ENCODE data around the gene DMWD.

Gene DMWD

DNA sequence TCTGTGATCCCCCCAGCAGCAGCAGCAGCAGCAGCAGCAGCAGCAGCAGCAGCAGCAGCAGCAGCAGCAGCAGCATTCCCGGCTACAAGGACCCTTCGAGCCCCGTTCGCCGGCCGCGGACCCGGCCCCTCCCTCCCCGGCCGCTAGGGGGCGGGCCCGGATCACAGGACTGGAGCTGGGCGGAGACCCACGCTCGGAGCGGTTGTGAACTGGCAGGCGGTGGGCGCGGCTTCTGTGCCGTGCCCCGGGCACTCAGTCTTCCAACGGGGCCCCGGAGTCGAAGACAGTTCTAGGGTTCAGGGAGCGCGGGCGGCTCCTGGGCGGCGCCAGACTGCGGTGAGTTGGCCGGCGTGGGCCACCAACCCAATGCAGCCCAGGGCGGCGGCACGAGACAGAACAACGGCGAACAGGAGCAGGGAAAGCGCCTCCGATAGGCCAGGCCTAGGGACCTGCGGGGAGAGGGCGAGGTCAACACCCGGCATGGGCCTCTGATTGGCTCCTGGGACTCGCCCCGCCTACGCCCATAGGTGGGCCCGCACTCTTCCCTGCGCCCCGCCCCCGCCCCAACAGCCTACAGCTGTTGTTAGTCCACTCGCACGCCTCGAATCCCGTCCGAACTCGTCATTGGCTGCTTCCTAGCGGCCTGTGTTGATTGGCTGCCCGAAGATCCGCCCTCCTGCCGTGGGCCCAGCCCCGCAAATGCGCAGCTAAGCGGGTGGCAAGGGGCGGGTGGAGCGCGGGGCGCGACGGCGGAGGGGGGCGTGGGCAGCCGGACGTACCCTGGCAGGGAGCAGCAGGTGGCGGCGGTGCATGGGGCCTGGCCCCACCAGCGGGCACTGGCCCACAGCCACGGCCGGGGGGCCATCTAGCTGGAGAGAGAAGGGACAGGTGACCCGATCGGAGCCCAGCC lies 22.2 kb downstream of the DMWD start:
- H3K9ac ChIP-seq (ENCODE audit: low read length): peak overlapping the region; percentile 62

DNA sequence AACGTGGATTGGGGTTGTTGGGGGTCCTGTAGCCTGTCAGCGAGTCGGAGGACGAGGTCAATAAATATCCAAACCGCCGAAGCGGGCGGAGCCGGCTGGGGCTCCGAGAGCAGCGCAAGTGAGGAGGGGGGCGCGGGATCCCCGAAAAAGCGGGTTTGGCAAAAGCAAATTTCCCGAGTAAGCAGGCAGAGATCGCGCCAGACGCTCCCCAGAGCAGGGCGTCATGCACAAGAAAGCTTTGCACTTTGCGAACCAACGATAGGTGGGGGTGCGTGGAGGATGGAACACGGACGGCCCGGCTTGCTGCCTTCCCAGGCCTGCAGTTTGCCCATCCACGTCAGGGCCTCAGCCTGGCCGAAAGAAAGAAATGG lies 22.8 kb downstream of the DMWD start:
- H3K36me3 ChIP-seq (ENCODE audit: control insufficient read depth, insufficient read depth, low read length): peaks cover 3% of the 10 kb centered on the region
- H3K4me1 ChIP-seq (ENCODE audit: control insufficient read depth, insufficient read depth, low read length): peaks cover 22% of the 10 kb centered on the region
- H3K4me3 ChIP-seq (ENCODE audit: low read length): peak overlapping the region; percentile 70
- H3K9ac ChIP-seq (ENCODE audit: low read length): peak overlapping the region; percentile 62
- peak overlapping the region; percentile 93 for H3K27ac ChIP-seq (ENCODE audit: low read depth, low read length)
- no peaks in the 10 kb centered on the region for H3K27me3 ChIP-seq (ENCODE audit: control insufficient read depth, insufficient read depth, low read length)

More for the DNA sequence above, 22.2 kb downstream of the DMWD start:
- H3K4me1 ChIP-seq (ENCODE audit: control insufficient read depth, insufficient read depth, low read length): peaks cover 16% of the 10 kb centered on the region
- H3K27ac ChIP-seq (ENCODE audit: low read depth, low read length): peak overlapping the region; percentile 93
- H3K4me3 ChIP-seq (ENCODE audit: low read length): peak overlapping the region; percentile 70
- H3K27me3 ChIP-seq (ENCODE audit: control insufficient read depth, insufficient read depth, low read length): no peaks in the 10 kb centered on the region
- H3K36me3 ChIP-seq (ENCODE audit: control insufficient read depth, insufficient read depth, low read length): peaks cover 3% of the 10 kb centered on the region

DNA sequence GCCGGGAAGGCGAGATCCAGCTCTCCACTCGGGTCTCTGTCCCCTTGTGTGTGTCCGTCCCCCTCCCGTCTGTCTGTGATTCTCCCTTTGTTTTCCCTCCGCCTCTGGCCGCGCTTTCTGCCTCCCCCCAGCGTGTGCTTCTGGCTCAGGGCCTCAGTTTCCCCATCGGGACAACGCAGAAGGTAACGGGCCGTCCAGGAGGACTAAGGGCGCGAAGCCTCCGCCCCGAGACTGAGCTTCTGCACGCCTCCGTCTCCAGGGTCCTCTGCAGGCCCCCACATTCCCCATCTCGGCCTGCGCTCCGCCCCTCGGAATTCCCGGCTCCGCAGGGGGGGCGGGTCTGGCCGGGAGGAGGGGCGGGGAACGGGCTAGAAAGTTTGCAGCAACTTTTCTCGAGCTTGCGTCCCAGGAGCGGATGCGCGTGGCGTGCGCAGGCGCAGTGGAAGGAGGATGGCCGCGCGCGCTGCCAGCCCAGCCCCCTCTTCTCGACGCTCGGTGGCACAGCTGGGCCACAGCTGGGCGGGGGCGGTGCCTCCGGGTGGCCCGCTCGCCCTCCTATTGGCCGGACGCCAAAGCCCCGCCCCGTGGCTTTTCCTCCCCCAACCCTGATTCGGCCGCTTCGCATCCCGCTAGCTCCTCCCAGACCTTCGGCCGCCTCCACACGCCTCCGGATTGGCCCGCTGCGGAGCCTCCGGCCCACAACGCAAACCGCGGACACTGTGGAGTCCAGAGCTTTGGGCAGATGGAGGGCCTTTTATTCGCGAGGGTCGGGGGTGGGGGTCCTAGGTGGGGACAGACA lies 23.5 kb downstream of the DMWD start, which contains the start of gene SIX5:
Gene SIX5, minus strand, starts transcription at position 269 of the 799 bp plus-strand sequence. CDS start 408 bp downstream, outside the sequence.
- peaks cover 28% of the 10 kb centered on the region for H3K4me1 ChIP-seq (ENCODE audit: control insufficient read depth, insufficient read depth, low read length)
- H3K4me3 ChIP-seq (ENCODE audit: low read length): peak within 1 kb of the TSS; percentile 99
- H3K9ac ChIP-seq (ENCODE audit: low read length): peak within 1 kb of the TSS; percentile 62
- H3K36me3 ChIP-seq (ENCODE audit: control insufficient read depth, insufficient read depth, low read length): peaks cover 3% of the 10 kb centered on the region
- peak within 1 kb of the TSS; percentile 98 for H3K27ac ChIP-seq (ENCODE audit: low read depth, low read length)
- no peaks in the 10 kb centered on the region for H3K27me3 ChIP-seq (ENCODE audit: control insufficient read depth, insufficient read depth, low read length)

DNA sequence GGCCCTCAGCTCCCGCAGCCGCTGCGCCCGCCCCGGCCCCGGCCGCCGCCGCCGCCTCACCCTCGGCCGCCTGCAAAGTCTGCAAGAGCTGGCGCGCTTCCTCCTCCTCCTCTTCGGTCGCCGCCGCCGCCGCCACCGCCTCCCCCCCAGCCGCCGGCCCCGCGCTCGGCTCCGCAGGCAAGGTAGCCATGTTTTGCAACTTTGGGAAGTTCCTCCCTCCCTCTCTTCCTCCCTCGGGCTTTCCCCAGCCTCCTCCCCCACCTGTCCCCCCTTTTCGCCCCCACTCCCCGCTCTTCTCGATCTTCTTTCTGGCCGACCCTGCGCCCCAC lies 24.0 kb downstream of the DMWD start:
- peak overlapping the region; percentile 98 for H3K27ac ChIP-seq (ENCODE audit: low read depth, low read length)
- H3K4me1 ChIP-seq (ENCODE audit: control insufficient read depth, insufficient read depth, low read length): peaks cover 33% of the 10 kb centered on the region
- peak overlapping the region; percentile 35 for H3K9ac ChIP-seq (ENCODE audit: low read length)

DNA sequence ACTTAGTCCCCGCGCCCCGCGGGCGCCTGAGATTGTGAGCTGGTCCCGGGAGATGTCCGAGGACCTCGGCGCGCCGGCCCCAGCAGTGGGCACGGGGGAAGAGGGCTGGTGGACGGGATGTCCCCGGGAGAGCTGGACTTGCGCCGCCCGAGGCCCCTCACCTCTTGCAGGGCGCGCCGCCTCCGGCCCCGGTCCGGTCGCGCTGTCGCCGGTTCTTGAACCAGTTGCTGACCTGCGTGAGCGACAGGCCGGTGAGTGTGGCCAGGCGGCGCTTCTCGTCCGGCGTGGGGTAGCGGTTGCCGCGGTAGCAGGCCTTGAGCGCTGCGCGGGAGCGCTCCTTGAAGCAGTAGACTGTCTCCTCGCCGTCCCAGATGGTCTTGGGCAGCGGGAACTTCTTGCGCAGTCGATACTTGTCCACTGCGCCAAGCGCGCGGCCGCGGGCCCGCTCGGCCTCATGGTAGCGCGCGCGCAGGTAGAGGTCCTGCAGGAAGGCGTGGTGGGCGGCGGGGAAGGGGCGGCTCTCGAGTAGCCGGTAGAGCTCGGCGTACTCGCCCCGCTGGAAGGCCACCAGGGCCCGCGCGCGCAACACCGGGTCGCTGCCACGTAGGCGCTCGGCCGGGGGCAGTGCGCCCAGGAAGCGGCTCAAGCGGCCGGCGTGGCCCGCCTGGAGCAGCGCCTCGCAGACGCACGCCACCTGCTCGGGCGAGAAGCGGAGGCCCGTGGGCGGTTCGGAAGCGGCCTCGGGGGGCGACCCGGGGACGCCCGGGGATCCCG lies 24.6 kb downstream of the DMWD start:
- Histone ChIP-seq H3K4me3 (ENCODE audit: low read length) (peak overlapping the region; percentile 99), H3K9ac (ENCODE audit: low read length) (peak overlapping the region; percentile 51), H3K4me1 (ENCODE audit: control insufficient read depth, insufficient read depth, low read length) (peaks cover 37% of the 10 kb centered on the region), H3K27ac (ENCODE audit: low read depth, low read length) (peak overlapping the region; percentile 98), H3K27me3 (ENCODE audit: control insufficient read depth, insufficient read depth, low read length) (no peaks in the 10 kb centered on the region), H3K36me3 (ENCODE audit: control insufficient read depth, insufficient read depth, low read length) (peaks cover 3% of the 10 kb centered on the region)

More for the DNA sequence above, 24.0 kb downstream of the DMWD start:
- Histone ChIP-seq H3K36me3 (ENCODE audit: control insufficient read depth, insufficient read depth, low read length) (peaks cover 3% of the 10 kb centered on the region), H3K27me3 (ENCODE audit: control insufficient read depth, insufficient read depth, low read length) (no peaks in the 10 kb centered on the region), H3K4me3 (ENCODE audit: low read length) (peak overlapping the region; percentile 99)

DNA sequence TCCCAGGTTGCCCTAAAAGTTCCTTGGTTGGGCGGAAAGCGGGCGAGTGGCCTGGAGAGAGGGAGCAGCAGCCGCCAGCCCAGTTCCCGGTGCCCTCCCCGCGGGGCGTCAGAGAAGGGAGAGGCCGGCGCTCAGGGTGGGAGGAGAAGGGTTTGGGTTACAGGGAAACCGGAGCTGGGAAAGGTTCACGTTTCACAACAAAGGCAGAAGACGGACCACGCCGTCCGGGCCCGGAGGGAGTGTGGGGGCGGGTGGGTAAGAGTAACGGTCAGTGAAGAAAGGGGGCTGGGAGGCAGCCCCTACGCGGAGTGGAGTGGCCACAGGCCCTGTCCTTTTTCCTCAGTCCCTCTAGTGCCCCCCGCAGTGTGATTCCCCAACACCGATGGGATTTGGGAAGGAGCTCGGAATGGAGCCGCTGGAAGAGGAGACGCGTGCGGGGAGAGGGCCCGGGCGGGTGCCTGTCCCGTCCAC lies 25.2 kb downstream of the DMWD start:
- H3K27ac ChIP-seq (ENCODE audit: low read depth, low read length): peak overlapping the region; percentile 98
- no peaks in the 10 kb centered on the region for H3K27me3 ChIP-seq (ENCODE audit: control insufficient read depth, insufficient read depth, low read length)
- peaks cover 37% of the 10 kb centered on the region for H3K4me1 ChIP-seq (ENCODE audit: control insufficient read depth, insufficient read depth, low read length)
- peaks cover 3% of the 10 kb centered on the region for H3K36me3 ChIP-seq (ENCODE audit: control insufficient read depth, insufficient read depth, low read length)
- H3K4me3 ChIP-seq (ENCODE audit: low read length): peak overlapping the region; percentile 99
- peak overlapping the region; percentile 53 for H3K9ac ChIP-seq (ENCODE audit: low read length)

DNA sequence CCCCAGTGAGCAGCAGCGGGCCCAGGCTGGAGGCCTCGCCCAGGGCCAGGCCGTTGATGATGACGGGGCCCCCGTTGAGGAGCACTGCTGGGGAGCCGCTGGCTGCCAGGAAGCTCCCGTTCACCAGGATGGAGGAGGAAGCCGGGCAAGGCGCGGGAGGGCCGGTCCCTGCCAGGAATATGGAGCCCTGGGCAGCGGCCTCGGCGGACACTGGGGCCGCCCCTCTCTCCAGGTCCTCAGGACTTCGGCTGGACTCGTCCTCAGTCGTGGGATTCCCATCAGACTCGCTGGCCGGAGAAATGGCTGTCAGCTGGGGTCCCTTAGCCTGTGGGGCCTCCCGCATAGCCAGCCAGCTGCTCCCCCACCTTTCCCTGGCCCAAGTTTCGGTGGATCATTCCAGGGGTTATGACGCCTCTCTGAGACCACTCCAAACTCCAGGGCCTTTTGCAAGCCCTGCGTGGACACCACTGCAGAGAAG lies 25.7 kb downstream of the DMWD start:
- H3K36me3 ChIP-seq (ENCODE audit: control insufficient read depth, insufficient read depth, low read length): peaks cover 3% of the 10 kb centered on the region
- H3K9ac ChIP-seq (ENCODE audit: low read length): peak overlapping the region; percentile 53
- H3K4me1 ChIP-seq (ENCODE audit: control insufficient read depth, insufficient read depth, low read length): peaks cover 37% of the 10 kb centered on the region

DNA sequence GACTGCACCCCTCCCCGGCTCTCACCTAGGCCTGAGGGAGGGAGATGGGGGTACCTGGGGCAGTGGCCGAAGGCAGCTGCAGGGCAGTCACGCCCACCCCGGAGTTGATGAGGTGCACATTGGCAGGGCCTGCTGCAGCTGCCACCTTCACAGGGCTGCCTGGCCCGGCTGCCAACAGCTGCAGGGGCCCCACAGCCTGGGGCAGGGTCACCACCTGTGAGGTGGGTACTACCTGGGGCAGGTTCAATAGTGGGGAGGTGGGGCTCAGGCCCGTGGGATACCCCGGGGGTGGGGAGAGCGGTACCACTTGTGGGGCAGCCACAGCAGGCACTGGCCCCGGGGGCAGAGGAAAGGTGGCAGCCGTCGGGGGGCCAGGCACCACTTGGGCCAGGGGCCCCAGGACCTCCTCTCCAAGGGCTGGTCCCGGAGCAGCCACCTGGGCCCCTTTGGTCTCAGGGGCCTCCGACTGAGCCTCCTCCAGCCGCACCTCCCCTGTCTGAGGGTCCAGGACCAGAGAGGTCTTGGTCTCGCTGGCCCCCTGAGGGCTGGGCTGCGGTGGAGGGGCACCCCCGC lies 26.3 kb downstream of the DMWD start:
- peaks cover 3% of the 10 kb centered on the region for H3K36me3 ChIP-seq (ENCODE audit: control insufficient read depth, insufficient read depth, low read length)
- no peak overlapping the region for H3K9ac ChIP-seq (ENCODE audit: low read length)
- no peaks in the 10 kb centered on the region for H3K27me3 ChIP-seq (ENCODE audit: control insufficient read depth, insufficient read depth, low read length)
- H3K27ac ChIP-seq (ENCODE audit: low read depth, low read length): peak overlapping the region; percentile 98
- peak overlapping the region; percentile 99 for H3K4me3 ChIP-seq (ENCODE audit: low read length)
- peaks cover 37% of the 10 kb centered on the region for H3K4me1 ChIP-seq (ENCODE audit: control insufficient read depth, insufficient read depth, low read length)

More for the DNA sequence above, 25.7 kb downstream of the DMWD start:
- peak overlapping the region; percentile 98 for H3K27ac ChIP-seq (ENCODE audit: low read depth, low read length)
- H3K4me3 ChIP-seq (ENCODE audit: low read length): peak overlapping the region; percentile 99
- H3K27me3 ChIP-seq (ENCODE audit: control insufficient read depth, insufficient read depth, low read length): no peaks in the 10 kb centered on the region

DNA sequence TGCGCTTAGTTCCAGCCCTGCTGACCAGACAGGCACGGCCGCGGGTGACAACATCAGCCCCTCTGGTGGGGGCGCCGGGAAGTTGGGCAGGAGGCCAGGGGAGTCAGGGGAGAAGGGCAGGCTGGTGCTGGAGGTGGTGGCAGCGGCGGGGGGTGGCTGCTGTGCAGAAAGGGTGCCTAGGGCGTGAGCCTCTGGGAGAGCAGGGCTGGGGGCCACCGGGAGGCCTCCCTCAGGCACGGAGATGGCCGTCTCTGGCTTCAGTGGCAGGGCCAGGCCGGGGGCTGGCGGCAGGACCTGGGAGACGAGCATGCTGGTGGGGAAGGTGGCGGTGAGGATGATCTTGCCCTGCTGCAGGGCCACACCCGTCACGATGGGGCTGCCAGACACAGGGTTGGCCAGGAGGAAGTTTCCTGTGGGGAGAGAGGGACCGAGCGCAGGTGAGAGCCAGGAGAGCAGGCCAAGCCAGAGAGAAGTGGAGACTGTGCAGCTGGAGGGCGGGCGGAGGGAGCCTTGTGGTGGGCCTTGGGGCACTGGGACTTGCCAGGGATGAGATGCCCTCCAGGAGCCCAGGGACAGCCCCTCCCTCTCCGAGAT lies 26.8 kb downstream of the DMWD start:
- no peaks in the 10 kb centered on the region for H3K27me3 ChIP-seq (ENCODE audit: control insufficient read depth, insufficient read depth, low read length)
- no peak overlapping the region for H3K4me3 ChIP-seq (ENCODE audit: low read length)
- H3K36me3 ChIP-seq (ENCODE audit: control insufficient read depth, insufficient read depth, low read length): no peaks in the 10 kb centered on the region
- H3K4me1 ChIP-seq (ENCODE audit: control insufficient read depth, insufficient read depth, low read length): peaks cover 33% of the 10 kb centered on the region
- H3K9ac ChIP-seq (ENCODE audit: low read length): no peak overlapping the region
- peak overlapping the region; percentile 98 for H3K27ac ChIP-seq (ENCODE audit: low read depth, low read length)

DNA sequence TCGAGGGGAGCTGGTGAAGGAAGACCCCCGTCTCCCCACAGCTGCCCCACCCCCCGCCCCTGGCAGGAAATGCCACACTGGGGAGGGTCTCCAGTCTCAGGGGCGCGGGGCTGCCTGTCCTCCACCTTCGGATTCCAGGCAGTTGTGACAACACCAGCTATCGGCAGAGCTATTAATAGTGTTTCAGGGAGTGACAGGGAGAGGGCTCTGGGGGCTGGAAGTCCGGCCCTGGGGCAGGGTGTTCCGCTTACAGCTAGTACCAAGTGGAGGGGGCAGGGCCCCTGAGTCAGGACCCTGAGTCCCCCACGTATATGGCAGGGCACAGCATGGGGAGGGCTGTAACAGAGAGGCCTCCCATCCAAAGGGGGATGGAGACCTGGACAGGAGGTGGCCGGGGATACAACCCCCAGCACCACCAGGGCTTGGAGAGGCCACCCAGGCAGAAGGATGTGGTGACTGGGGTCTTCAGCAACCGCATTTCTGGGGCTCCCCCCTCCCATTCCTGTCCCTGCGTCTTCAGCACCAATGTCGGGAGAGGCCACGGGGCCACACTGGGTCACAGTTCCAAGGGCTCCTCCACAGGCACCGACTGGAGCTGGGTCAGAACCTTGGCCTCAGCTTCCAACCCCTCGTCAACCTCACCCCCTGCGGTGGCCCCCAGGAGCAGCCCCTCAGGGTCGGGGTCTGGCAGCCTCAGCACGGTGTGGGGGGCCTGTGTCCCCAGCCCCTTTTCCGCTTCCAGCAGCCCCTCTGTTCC lies 27.5 kb downstream of the DMWD start:
- H3K9ac ChIP-seq (ENCODE audit: low read length): no peak overlapping the region
- peak overlapping the region; percentile 98 for H3K27ac ChIP-seq (ENCODE audit: low read depth, low read length)
- no peaks in the 10 kb centered on the region for H3K27me3 ChIP-seq (ENCODE audit: control insufficient read depth, insufficient read depth, low read length)
- no peak overlapping the region for H3K4me3 ChIP-seq (ENCODE audit: low read length)
- no peaks in the 10 kb centered on the region for H3K36me3 ChIP-seq (ENCODE audit: control insufficient read depth, insufficient read depth, low read length)
- H3K4me1 ChIP-seq (ENCODE audit: control insufficient read depth, insufficient read depth, low read length): peaks cover 33% of the 10 kb centered on the region

DNA sequence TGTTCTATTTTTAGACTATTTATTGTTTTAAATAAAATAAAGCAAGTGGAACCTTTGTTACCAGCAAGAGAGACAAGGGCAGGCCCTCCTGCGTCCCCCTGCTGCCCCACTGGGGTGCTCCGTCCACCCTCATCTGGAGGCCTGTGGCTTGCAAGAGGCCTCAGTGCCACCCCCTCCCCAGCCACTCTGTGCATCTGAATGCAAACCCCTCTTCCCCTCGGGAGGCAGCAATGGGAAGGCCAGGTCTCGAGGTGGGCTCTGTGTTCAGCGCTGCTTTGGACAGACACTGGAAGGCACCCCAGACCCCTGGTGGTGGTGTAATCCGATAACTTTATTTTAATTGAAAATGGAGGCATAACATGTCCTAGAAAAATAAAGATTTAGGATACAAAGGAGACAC lies 28.2 kb downstream of the DMWD start:
- H3K27ac ChIP-seq (ENCODE audit: low read depth, low read length): peak overlapping the region; percentile 98
- H3K9ac ChIP-seq (ENCODE audit: low read length): no peak overlapping the region
- H3K36me3 ChIP-seq (ENCODE audit: control insufficient read depth, insufficient read depth, low read length): no peaks in the 10 kb centered on the region
- no peaks in the 10 kb centered on the region for H3K27me3 ChIP-seq (ENCODE audit: control insufficient read depth, insufficient read depth, low read length)
- peaks cover 33% of the 10 kb centered on the region for H3K4me1 ChIP-seq (ENCODE audit: control insufficient read depth, insufficient read depth, low read length)
- H3K4me3 ChIP-seq (ENCODE audit: low read length): peak overlapping the region; percentile 32

Measured in rectal smooth muscle tissue (tissue), 1 donor.